Activated CD8-positive, alpha-beta memory T cell treated with anti-CD3 and anti-CD28 coated beads, Interleukin-2, amount 50 U/mL, for 48 hours (primary cell): ENCODE measurements around the gene HTRA1.

Experiments used
- DNase-seq: peaks from one replicate; pipeline ENCODE4 v3.0.0-alpha.2; 2020

HTRA1 gene

GRCh38 chr10:122497241-122497640 lies 35.9 kb downstream of the HTRA1 start:
- DNase-seq, result no peak

GRCh38 chr10:122498521-122498920 lies 37.2 kb downstream of the HTRA1 start:
- DNase-seq, result no peak

GRCh38 chr10:122499012-122499411 lies 37.7 kb downstream of the HTRA1 start:
- no peak for DNase-seq

- DNase-seq, result no peak
Observed at GRCh38 chr10:122499491-122499941, 38.2 kb downstream of the HTRA1 start.

GRCh38 chr10:122500194-122500593 lies 38.8 kb downstream of the HTRA1 start:
- no peak for DNase-seq

- DNase-seq, result no peak
Observed at GRCh38 chr10:122500726-122501125, 39.4 kb downstream of the HTRA1 start.

GRCh38 chr10:122503012-122503411 lies 41.7 kb downstream of the HTRA1 start:
- DNase-seq, result no peak

- no peak for DNase-seq
Observed at GRCh38 chr10:122503886-122504609, 42.7 kb downstream of the HTRA1 start.

GRCh38 chr10:122504610-122504950 lies 43.2 kb downstream of the HTRA1 start:
- DNase-seq, result no peak

GRCh38 chr10:122505011-122505410 lies 43.7 kb downstream of the HTRA1 start:
- no peak for DNase-seq

- DNase-seq, result no peak
Observed at GRCh38 chr10:122505885-122506645, 44.7 kb downstream of the HTRA1 start.

GRCh38 chr10:122507616-122508015 lies 46.3 kb downstream of the HTRA1 start:
- DNase-seq, result no peak

GRCh38 chr10:122508021-122508420 lies 46.7 kb downstream of the HTRA1 start:
- DNase-seq, result no peak

- DNase-seq, result no peak
Observed at GRCh38 chr10:122509323-122509722, 48.0 kb downstream of the HTRA1 start.

GRCh38 chr10:122510326-122510725 lies 49.0 kb downstream of the HTRA1 start:
- no peak for DNase-seq

- no peak for DNase-seq
Observed at GRCh38 chr10:122510736-122511135, 49.4 kb downstream of the HTRA1 start.

GRCh38 chr10:122513053-122513452 lies 51.7 kb downstream of the HTRA1 start:
- no peak for DNase-seq

- no peak for DNase-seq
Observed at GRCh38 chr10:122514045-122514840, 52.9 kb downstream of the HTRA1 start.

GRCh38 chr10:122515022-122515424 lies 53.7 kb downstream of the HTRA1 start:
- no peak for DNase-seq

- DNase-seq, result peak; percentile 75
Observed at GRCh38 chr10:122515588-122516231, 54.4 kb downstream of the HTRA1 start.

GRCh38 chr10:122516734-122517133 lies 55.4 kb downstream of the HTRA1 start:
- no peak for DNase-seq

- no peak for DNase-seq
Observed at GRCh38 chr10:122519144-122519543, 57.8 kb downstream of the HTRA1 start.

GRCh38 chr10:122519873-122520272 lies 58.5 kb downstream of the HTRA1 start:
- DNase-seq, result no peak
